Sciatic nerve (tissue), 2 donors: ENCODE results near the gene NEDD9. TPM values are rescaled to one million over a fixed set of nuclear protein-coding genes. Genes with fewer than 3 reads are reported as not detected.

Source experiments
- ATAC-seq: fragments of 200-7000 bp; cut with Tn5 transposase; one replicate; pipeline ENCODE4 v1.9.1; 2020; ENCODE audit warnings: mild to moderate bottlenecking, moderate library complexity
- DNase-seq: peaks from one replicate; pipeline ENCODE4 v3.0.0-alpha.2; 2020; ENCODE audit warnings: low spot score
- intact Hi-C: fragments of 100-400 bp; cut with DNase I; formaldehyde crosslinking; loops from one replicate; pipeline ENCODE4 v1.14.2; 2022
- total RNA-seq: library from RNA; stranded (reverse); fragmentation: NEBNext Ultra II Directional; extraction: Animal tissue kit (Norgen Biotek cat#: 25700); gene quantifications from one replicate; pipeline ENCODE4 v1.2.1, GENCODE V29; 2021
- donor health status: DM: no; HTN: no; CAD: no.
- donor health status: DM: no; HTN: no; CAD: no.

The NEDD9 gene
- total RNA-seq, 1 donor from 2014 or later, result 55.4 TPM

- DNase-seq (no peak), ATAC-seq (no peak)
- intact Hi-C loops, result no loop called here
Observed at GRCh38 chr6:11140056-11140455, 92.4 kb downstream of the NEDD9 start.

GRCh38 chr6:11139051-11139960 is 93.2 kb downstream of the NEDD9 start:
- ATAC-seq (no peak), DNase-seq (no peak)
- intact Hi-C loops, result no loop called here

GRCh38 chr6:11136809-11137208 is 95.7 kb downstream of the NEDD9 start:
- ATAC-seq (no peak), DNase-seq (no peak)
- intact Hi-C loops, result no loop called here

Other genes with a start within 250 kb of the NEDD9 start
- gene ELOVL2, start 188.4 kb downstream of the NEDD9 start, total RNA-seq, result 2.9 TPM
- gene SMIM13, start 138.8 kb downstream of the NEDD9 start, total RNA-seq, result 17.2 TPM
- 0.22 TPM for gene ERVFRD-1, start 120.9 kb downstream of the NEDD9 start, total RNA-seq